ENCODE measurements around the gene ANKRD34A. TPM values are rescaled to one million over a fixed set of nuclear protein-coding genes. Genes with fewer than 3 reads are reported as not detected.

ANKRD34A gene
- total RNA-seq, 2 experiments from 2014 or later: 0.42 to 0.47 TPM

DNA sequence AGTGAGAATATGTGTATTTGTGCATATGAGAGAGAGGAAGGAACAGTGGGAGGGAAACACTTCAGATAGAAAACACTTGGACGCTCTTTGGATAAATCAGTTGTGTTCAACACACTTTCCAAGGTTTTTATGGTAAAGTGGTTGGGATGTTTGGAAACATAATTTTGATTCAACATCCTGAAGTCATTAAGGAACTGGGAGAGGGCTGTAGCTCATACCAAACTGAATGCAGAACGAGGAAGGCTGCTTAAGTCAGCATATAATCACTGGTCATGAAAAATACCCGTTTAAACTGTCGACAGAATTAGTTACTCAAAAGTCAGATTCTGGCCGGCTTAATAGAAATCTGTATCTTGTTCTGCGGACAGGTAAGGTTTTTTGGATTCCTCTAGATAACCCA lies 21.5 kb downstream of the ANKRD34A start:
- ATAC-seq (ENCODE audit: poor library complexity) (no peak), DNase-seq (no peak)
- Histone ChIP-seq H3K9me3 (ENCODE audit: control insufficient read depth in 1 of 2, insufficient read depth in 1 of 2, low read length in 2 of 2) (no peaks in the 10 kb centered on the region), H3K36me3 (ENCODE audit: insufficient read depth, low read length) (peaks cover 64% of the 10 kb centered on the region), H3K27me3 (ENCODE audit: control insufficient read depth in 1 of 2, insufficient read depth in 2 of 2, low read length in 2 of 2) (no peaks in the 10 kb centered on the region), H3K4me3 (ENCODE audit: low read length) (no peak overlapping the region), H3K4me1 (ENCODE audit: insufficient read depth, low read length) (no peaks in the 10 kb centered on the region), H3K27ac (ENCODE audit: low read depth in 1 of 2, low read length in 2 of 2) (no peak overlapping the region)
- intact Hi-C loops (cut with DNase I, micrococcal nuclease): no loop called here
- ChIA-PET POLR2A (interaction anchor here (0.8 to 4.1 kb wide), 5 partner anchors 15 to 24 kb away, joined by 3 to 16 read pairs (median 5); partner anchors contain the start of genes ANKRD34A, LIX1L, PEX11B and POLR3GL), CTCF (interaction anchor here (1.1 to 2.6 kb wide), 2 partner anchors 16 to 65 kb away, joined by 4 to 9 read pairs; partner anchors contain the start of gene RBM8A)
- TF ChIP-seq, protein P1, sequence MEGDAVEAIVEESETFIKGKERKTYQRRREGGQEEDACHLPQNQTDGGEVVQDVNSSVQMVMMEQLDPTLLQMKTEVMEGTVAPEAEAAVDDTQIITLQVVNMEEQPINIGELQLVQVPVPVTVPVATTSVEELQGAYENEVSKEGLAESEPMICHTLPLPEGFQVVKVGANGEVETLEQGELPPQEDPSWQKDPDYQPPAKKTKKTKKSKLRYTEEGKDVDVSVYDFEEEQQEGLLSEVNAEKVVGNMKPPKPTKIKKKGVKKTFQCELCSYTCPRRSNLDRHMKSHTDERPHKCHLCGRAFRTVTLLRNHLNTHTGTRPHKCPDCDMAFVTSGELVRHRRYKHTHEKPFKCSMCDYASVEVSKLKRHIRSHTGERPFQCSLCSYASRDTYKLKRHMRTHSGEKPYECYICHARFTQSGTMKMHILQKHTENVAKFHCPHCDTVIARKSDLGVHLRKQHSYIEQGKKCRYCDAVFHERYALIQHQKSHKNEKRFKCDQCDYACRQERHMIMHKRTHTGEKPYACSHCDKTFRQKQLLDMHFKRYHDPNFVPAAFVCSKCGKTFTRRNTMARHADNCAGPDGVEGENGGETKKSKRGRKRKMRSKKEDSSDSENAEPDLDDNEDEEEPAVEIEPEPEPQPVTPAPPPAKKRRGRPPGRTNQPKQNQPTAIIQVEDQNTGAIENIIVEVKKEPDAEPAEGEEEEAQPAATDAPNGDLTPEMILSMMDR (IDR thresholded peaks at IDR 0.05): no peak
- Mint-ChIP-seq H3K9me3 (no peaks in the 10 kb centered on the region), H3K4me1 (ENCODE audit: low read depth) (peaks cover 11% of the 10 kb centered on the region), H3K4me3 (no peak overlapping the region), H3K27me3 (no peaks in the 10 kb centered on the region), H3K36me3 (ENCODE audit: low read depth) (peaks cover 70% of the 10 kb centered on the region), H3K27ac (no peak overlapping the region)

DNA sequence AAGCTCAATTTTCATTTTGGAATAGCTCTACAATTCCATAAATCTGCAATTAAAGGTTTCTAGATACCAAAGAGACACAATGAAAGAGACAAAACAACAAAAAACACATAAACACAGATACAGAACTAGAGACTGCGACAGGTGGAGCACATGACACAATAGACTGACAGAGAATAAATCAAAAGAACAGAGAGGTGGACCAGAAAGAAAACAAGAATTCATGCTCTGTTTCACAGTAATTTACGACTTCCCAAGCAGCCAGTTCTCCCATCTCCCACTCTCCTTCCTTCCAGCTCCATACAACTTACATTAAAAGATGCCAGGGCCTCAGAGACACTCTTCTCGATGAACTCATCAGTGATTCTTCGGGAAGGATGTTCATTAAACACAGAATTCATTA lies 22.0 kb downstream of the ANKRD34A start:
- Histone ChIP-seq H3K4me3 (ENCODE audit: low read length) (no peak overlapping the region), H3K36me3 (ENCODE audit: insufficient read depth, low read length) (peaks cover 65% of the 10 kb centered on the region), H3K4me1 (ENCODE audit: insufficient read depth, low read length) (no peaks in the 10 kb centered on the region), H3K9me3 (ENCODE audit: control insufficient read depth in 1 of 2, insufficient read depth in 1 of 2, low read length in 2 of 2) (no peaks in the 10 kb centered on the region), H3K27me3 (ENCODE audit: control insufficient read depth in 1 of 2, insufficient read depth in 2 of 2, low read length in 2 of 2) (no peaks in the 10 kb centered on the region), H3K27ac (ENCODE audit: low read depth in 1 of 2, low read length in 2 of 2) (no peak overlapping the region)
- ATAC-seq (ENCODE audit: poor library complexity) (no peak), DNase-seq (no peak)
- POLR2A ChIA-PET: interaction anchor here (0.8 to 4.1 kb wide), 4 partner anchors 15 to 24 kb away, joined by 3 to 16 read pairs (median 6); partner anchors contain the start of genes ANKRD34A, LIX1L, PEX11B and POLR3GL
- CTCF ChIA-PET: interaction anchor here (1.1 to 2.6 kb wide), 2 partner anchors 15 to 65 kb away, joined by 4 to 9 read pairs; partner anchors contain the start of gene RBM8A
- peaks cover 11% of the 10 kb centered on the region for H3K4me1 Mint-ChIP-seq (ENCODE audit: low read depth)
- no peak overlapping the region for H3K27ac Mint-ChIP-seq
- H3K27me3 Mint-ChIP-seq: no peaks in the 10 kb centered on the region
- H3K4me3 Mint-ChIP-seq: no peak overlapping the region
- TF ChIP-seq, protein P1 (IDR thresholded peaks at IDR 0.05): no peak
- H3K9me3 Mint-ChIP-seq: no peaks in the 10 kb centered on the region
- peaks cover 71% of the 10 kb centered on the region for H3K36me3 Mint-ChIP-seq (ENCODE audit: low read depth)
- intact Hi-C loops (cut with DNase I, micrococcal nuclease): no loop called here

DNA sequence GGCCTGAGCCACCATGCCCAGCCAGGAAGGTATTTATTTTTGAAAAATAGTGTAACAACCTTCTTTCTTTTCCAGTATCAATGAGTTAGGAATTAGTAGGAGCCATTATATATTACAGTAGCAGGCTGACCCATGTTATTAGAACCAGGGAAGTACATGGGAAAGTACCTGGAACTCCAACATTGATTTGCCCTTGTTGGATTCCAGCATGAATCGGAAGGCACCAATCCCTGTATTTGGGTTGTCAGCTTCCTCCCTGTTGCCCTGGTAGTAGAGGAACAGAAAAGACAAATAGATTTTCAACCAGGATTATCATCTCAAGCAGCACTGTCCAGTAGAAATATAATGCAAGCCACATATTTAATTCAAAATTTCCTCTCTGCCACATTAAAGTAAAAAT lies 26.9 kb downstream of the ANKRD34A start:
- no peaks in the 10 kb centered on the region for H3K27me3 Mint-ChIP-seq
- no peaks in the 10 kb centered on the region for H3K9me3 Mint-ChIP-seq
- ChIA-PET CTCF (no interaction called here), POLR2A (interaction anchor here (2.3 kb wide), 1 partner anchor 10 kb away, joined by 14 read pairs; the partner anchor contains the start of gene RBM8A)
- no peak overlapping the region for H3K27ac ChIP-seq (ENCODE audit: low read depth in 1 of 2, low read length in 2 of 2)
- peaks cover 74% of the 10 kb centered on the region for H3K36me3 Mint-ChIP-seq (ENCODE audit: low read depth)
- no peak overlapping the region for H3K4me3 ChIP-seq (ENCODE audit: low read length)
- DNase-seq (no peak), ATAC-seq (ENCODE audit: poor library complexity) (no peak)
- TF ChIP-seq, protein P1 (IDR thresholded peaks at IDR 0.05): no peak
- peaks cover 56% of the 10 kb centered on the region for H3K36me3 ChIP-seq (ENCODE audit: insufficient read depth, low read length)
- H3K4me3 Mint-ChIP-seq: no peak overlapping the region
- H3K4me1 Mint-ChIP-seq (ENCODE audit: low read depth): peaks cover 16% of the 10 kb centered on the region
- no peak overlapping the region for H3K27ac Mint-ChIP-seq
- no peaks in the 10 kb centered on the region for H3K27me3 ChIP-seq (ENCODE audit: control insufficient read depth in 1 of 2, insufficient read depth in 2 of 2, low read length in 2 of 2)
- H3K9me3 ChIP-seq (ENCODE audit: control insufficient read depth in 1 of 2, insufficient read depth in 1 of 2, low read length in 2 of 2): no peaks in the 10 kb centered on the region
- H3K4me1 ChIP-seq (ENCODE audit: insufficient read depth, low read length): peaks cover 12% of the 10 kb centered on the region
- intact Hi-C loops (cut with DNase I, micrococcal nuclease): no loop called here

Measured in CD4-positive, alpha-beta T cell (primary cell).